Endothelial cell of umbilical vein (primary cell): ENCODE results near the gene MBD4. TPM values are rescaled to one million over a fixed set of nuclear protein-coding genes. Genes with fewer than 3 reads are reported as not detected.

Source experiments
- BruUV-seq: library from RNA; stranded (reverse); fragments of 400-500 nt; replicated peaks from 2 replicates; lab custom pipeline; 2021; lab: Mats Ljungman, UMichigan
- CTCF ChIA-PET: fragments of 300-600, 350-600 bp; sonication (Branson Sonifier 250); formaldehyde crosslinking; loops from one replicate; lab custom pipeline; 2021; ENCODE audit warnings: antibody characterized with exemption, inconsistent platforms; lab: Charles Lee
- POLR2A ChIA-PET: fragments of 300-600, 350-600 bp; sonication (Branson Sonifier 250); formaldehyde crosslinking; loops from one replicate; lab custom pipeline; 2021; ENCODE audit warnings: antibody characterized with exemption, inconsistent platforms; lab: Charles Lee
- DNase-seq: peaks from one replicate; pipeline ENCODE4 v3.0.0-alpha.2; 2011; ENCODE audit warnings: low read depth, low spot score
- FAIRE-seq: peaks from 2 replicates; lab custom pipeline; 2011; peaks lifted over from hg19 to GRCh38; lab: Jason Lieb, UNC
- H2AFZ ChIP-seq: 2 replicates; pipeline ENCODE4 v1.6.0; 2012; ENCODE audit warnings: low read depth, low read length, control low read depth, inconsistent platforms
- H3K27ac ChIP-seq: 2 replicates; pipeline ENCODE4 v1.5.1; 2011; ENCODE audit warnings: low read depth, mild to moderate bottlenecking, control low read depth, low read length, moderate library complexity; ENCODE audit not compliant: insufficient read depth
- H3K27me3 ChIP-seq, 2 experiments: 2 replicates each; pipeline versions ENCODE4 v1.6.0 to v1.6.1; 2011; ENCODE audit warnings: low read length in 2 of 2, mixed read lengths in 1 of 2; ENCODE audit not compliant: control insufficient read depth in 2 of 2, insufficient read depth in 2 of 2
- H3K36me3 ChIP-seq, 2 experiments: 2 replicates in 1 of 2; 3 replicates in 1 of 2; pipeline ENCODE4 v1.5.1; 2011; ENCODE audit warnings: low read length in 2 of 2, mild to moderate bottlenecking in 1 of 2, moderate library complexity in 1 of 2; ENCODE audit not compliant: control insufficient read depth in 2 of 2, insufficient read depth in 2 of 2; ENCODE audit errors: extremely low read depth in 1 of 2
- H3K4me1 ChIP-seq: 3 replicates; pipeline ENCODE4 v1.5.1; 2011; ENCODE audit warnings: mild to moderate bottlenecking, low read length; ENCODE audit not compliant: control insufficient read depth, insufficient read depth; ENCODE audit errors: extremely low read depth
- H3K4me2 ChIP-seq: 2 replicates; pipeline ENCODE4 v1.6.1; 2011; ENCODE audit warnings: low read length, control low read depth, mixed read lengths; ENCODE audit not compliant: insufficient read depth
- H3K4me3 ChIP-seq, 3 experiments: fragments of 200-600 bp in 1 of 3; sonication (generic), shearing (Covaris generic) in 1 of 3; replicated peaks in 1 of 3; 2 replicates each; pipeline ENCODE4 v1.5.1; 2011 to 2016; ENCODE audit warnings: control low read depth in 3 of 3, low read length in 3 of 3, mild to moderate bottlenecking in 2 of 3, inconsistent platforms in 1 of 3, low read depth in 1 of 3, moderate library complexity in 1 of 3; ENCODE audit not compliant: insufficient read depth in 1 of 3
- H3K79me2 ChIP-seq: 2 replicates; pipeline ENCODE4 v1.6.0; 2012; ENCODE audit warnings: low read length, inconsistent platforms; ENCODE audit not compliant: control insufficient read depth, insufficient read depth
- H3K9ac ChIP-seq: replicated peaks from 2 replicates; pipeline ENCODE3; 2011; ENCODE audit warnings: low read length, control low read depth; ENCODE audit not compliant: insufficient read depth; ENCODE audit errors: extremely low read depth
- H3K9me1 ChIP-seq: replicated peaks from 3 replicates; pipeline ENCODE4 v1.6.0; 2011; ENCODE audit warnings: mild to moderate bottlenecking, low read length; ENCODE audit not compliant: control insufficient read depth, insufficient read depth; ENCODE audit errors: extremely low read depth
- H3K9me3 ChIP-seq: replicated peaks from 2 replicates; pipeline ENCODE4 v1.5.1; 2012; ENCODE audit warnings: low read length, inconsistent platforms; ENCODE audit not compliant: control insufficient read depth, insufficient read depth
- H4K20me1 ChIP-seq: replicated peaks from 2 replicates; pipeline ENCODE3; 2011; ENCODE audit warnings: mild to moderate bottlenecking, low read length; ENCODE audit not compliant: control insufficient read depth, insufficient read depth; ENCODE audit errors: extremely low read depth
- CTCF ChIP-seq, 2 donors: IDR thresholded peaks; 1 replicate in 1 of 2; 2 replicates in 1 of 2; pipeline ENCODE4 v1.5.1; 2011; ENCODE audit warnings: low read length in 2 of 2, mild to moderate bottlenecking in 2 of 2, moderate library complexity in 2 of 2, control low read depth in 1 of 2, inconsistent platforms in 1 of 2, low read depth in 1 of 2; ENCODE audit not compliant: insufficient read depth in 1 of 2; ENCODE audit errors: extremely low read depth in 1 of 2
- EZH2 ChIP-seq: IDR thresholded peaks from 2 replicates; pipeline ENCODE4 v1.6.1; 2012; ENCODE audit warnings: borderline replicate concordance, low read depth, mild to moderate bottlenecking, moderate library complexity, low read length, inconsistent platforms; ENCODE audit not compliant: severe bottlenecking
- FOS ChIP-seq: IDR thresholded peaks from 2 replicates; pipeline ENCODE4 v1.6.1; 2011; ENCODE audit warnings: mild to moderate bottlenecking, low read length, moderate library complexity, borderline replicate concordance; ENCODE audit not compliant: insufficient read depth
- GATA2 ChIP-seq: IDR thresholded peaks from 2 replicates; pipeline ENCODE4 v1.7.0; 2011; ENCODE audit warnings: low read depth, mild to moderate bottlenecking, moderate library complexity, mixed read lengths, low read length; ENCODE audit not compliant: insufficient read length, insufficient read depth
- JUN ChIP-seq: IDR thresholded peaks from 2 replicates; pipeline ENCODE4 v1.6.1; 2011; ENCODE audit warnings: borderline replicate concordance, low read depth; ENCODE audit not compliant: insufficient read length, insufficient read depth
- MAX ChIP-seq: IDR thresholded peaks from 2 replicates; pipeline ENCODE4 v1.6.1; 2011; ENCODE audit not compliant: insufficient read depth, insufficient read length
- MYC ChIP-seq: IDR thresholded peaks from one replicate; pipeline ENCODE4 v1.6.1; 2011; ENCODE audit warnings: mild to moderate bottlenecking, low read depth, low read length
- POLR2A ChIP-seq: IDR thresholded peaks from 2 replicates; pipeline ENCODE4 v1.6.1; 2012; ENCODE audit warnings: low read depth, mild to moderate bottlenecking, control low read depth, low read length
- POLR2AphosphoS5 ChIP-seq: IDR thresholded peaks from 2 replicates; pipeline ENCODE4 v1.6.1; 2012; ENCODE audit warnings: low read depth, mild to moderate bottlenecking, control low read depth, low read length, moderate library complexity; ENCODE audit not compliant: insufficient read depth
- dilution Hi-C: fragments of 300-500 bp; cut with MboI; formaldehyde crosslinking; loops from one replicate; pipeline ENCODE4 v1.15.0; 2019; ENCODE audit warnings: low sequenced_read_pairs; ENCODE audit not compliant: extremely low pct_ligation_motif_present
- intact Hi-C: fragments of 100-400 bp; cut with micrococcal nuclease; formaldehyde crosslinking; loops from one replicate; pipeline ENCODE4 v1.10.0; 2022
- polyA plus RNA-seq, 4 experiments: library from polyadenylated mRNA; depleted of rRNA in 3 of 4; stranded (reverse) in 3 of 4; unstranded in 1 of 4; fragments of >200 nt; gene quantifications; 2 replicates each; pipeline versions ENCODE4 v1.2.1 to v1.2.3, GENCODE V29; 2011 to 2012; ENCODE audit warnings: missing spikeins in 1 of 4
- total RNA-seq: library from RNA; stranded (reverse); gene quantifications from 2 replicates; pipeline ENCODE4 v1.2.3, GENCODE V29; 2021

MBD4 gene
- total and polyA plus RNA-seq, 2 donors (not counting 3 experiments of a cell fraction or from before 2014, with no cell fraction given), result 17.4 to 39.5 TPM

- Histone ChIP-seq H2AFZ (no peak overlapping the region), H3K79me2 (no peaks in the 10 kb centered on the region), H3K9me3 (no peaks in the 10 kb centered on the region), H3K4me3 (no peak overlapping the region), H3K27me3 (peaks cover 0 to 4% of the 10 kb centered on the region in 2 experiments), H3K9me1 (no peaks in the 10 kb centered on the region), H3K36me3 (no peaks in the 10 kb centered on the region), H4K20me1 (no peaks in the 10 kb centered on the region), H3K9ac (no peak overlapping the region), H3K4me2 (no peak overlapping the region), H3K27ac (no peak overlapping the region), H3K4me1 (peaks cover 6% of the 10 kb centered on the region)
- no peak for FAIRE-seq
- no peak for DNase-seq
- ChIA-PET CTCF (interaction anchor here (1.7 kb wide), 1 partner anchor 11 kb away, joined by 6 read pairs; no protein-coding TSS in a partner anchor), POLR2A (no interaction called here)
- TF ChIP-seq MYC (no peak), POLR2A (no peak), GATA2 (no peak), JUN (no peak), FOS (no peak), EZH2 (no peak), MAX (no peak), CTCF (IDR thresholded peaks at IDR 0.05; ENCODE audit: extremely low read depth in 1 of 2, insufficient read depth in 1 of 2, low read depth in 1 of 2, low read length in 2 of 2) (no peak), POLR2AphosphoS5 (no peak)
- dilution Hi-C loops, result no loop called here
- no TSS peak for BruUV-seq
- intact Hi-C loops, result no loop called here
Measured at GRCh38 chr3:129424185-129424841, 15.4 kb downstream of the MBD4 start.
